ENCODE results near the gene CALML3.

- TF ChIP-seq CTCF (conservative IDR thresholded peaks at IDR 0.05; ENCODE audit: low read length) (no peak), EZH2phosphoT487 (IDR thresholded peaks at IDR 0.05; ENCODE audit: borderline replicate concordance, low read depth, low read length) (no peak)
These were observed 32.4 kb downstream of the CALML3 start for GRCh38 chr10:5557040-5557721.
